Measurements from ENCODE around the gene NDRG4.
"Not testable (repeated sequence)": the region's sequence is repeated elsewhere in the genome, so short reads cannot be mapped to it uniquely, and the experiment has no call there.

Gene NDRG4

DNA sequence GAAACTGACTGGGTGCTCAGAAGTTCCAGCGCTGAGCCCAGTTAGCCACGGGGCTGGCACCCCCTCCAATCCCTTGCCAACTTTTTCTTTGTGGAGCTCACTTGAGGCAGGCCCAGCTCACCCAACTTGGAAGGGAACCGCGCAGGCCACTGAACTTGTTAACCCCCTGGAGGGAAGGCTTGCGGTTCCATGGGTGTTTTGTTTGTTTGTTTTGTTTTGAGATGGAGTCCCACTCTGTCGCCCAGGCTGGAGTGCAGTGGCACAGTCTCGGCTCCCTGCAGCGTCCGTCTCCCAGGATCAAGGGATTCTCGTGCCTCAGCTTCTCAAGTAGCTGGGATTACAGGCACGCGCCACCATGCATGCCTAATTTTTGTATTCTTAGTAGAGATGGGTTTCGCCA is 34.1 kb upstream of the NDRG4 start:
- DNase-seq = no peak

- no peak for DNase-seq
Observed at GRCh38 chr16:58466396-58466795, 33.5 kb upstream of the NDRG4 start.

- DNase-seq = no peak
Observed at GRCh38 chr16:58467905-58468304, 32.0 kb upstream of the NDRG4 start.

- no peak for DNase-seq
Observed at GRCh38 chr16:58471209-58471975, 28.6 kb upstream of the NDRG4 start.

- no peak for DNase-seq
Observed at GRCh38 chr16:58472266-58472665, 27.7 kb upstream of the NDRG4 start.

- no peak for DNase-seq
Observed at GRCh38 chr16:58472827-58473226, 27.1 kb upstream of the NDRG4 start.

DNA sequence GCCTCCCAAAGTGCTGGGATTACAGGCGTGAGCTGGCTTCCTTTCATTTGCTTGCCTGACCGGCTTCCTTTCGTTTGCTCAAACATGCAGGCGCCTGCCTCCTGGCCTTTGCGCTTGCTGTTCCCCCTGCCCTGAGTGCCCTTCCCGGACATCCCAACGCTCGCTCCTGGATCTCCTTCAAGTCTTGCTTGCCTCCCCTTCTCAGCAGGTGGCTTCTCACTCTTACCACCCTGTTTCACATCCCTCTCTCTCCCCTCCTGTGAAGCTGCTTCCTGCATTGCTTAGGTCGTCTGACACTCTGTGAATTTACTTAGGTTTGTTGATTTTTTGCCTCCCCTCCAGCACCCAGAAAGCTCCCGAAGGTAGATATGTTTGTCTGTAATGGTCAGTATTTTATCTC is 25.6 kb upstream of the NDRG4 start:
- DNase-seq = no peak

GRCh38 chr16:58475091-58475619 is 24.8 kb upstream of the NDRG4 start:
- no peak for DNase-seq

GRCh38 chr16:58476791-58477190 is 23.2 kb upstream of the NDRG4 start:
- DNase-seq = no peak

- DNase-seq = no peak
Observed at GRCh38 chr16:58478427-58478826, 21.5 kb upstream of the NDRG4 start.

GRCh38 chr16:58481226-58481869 is 18.6 kb upstream of the NDRG4 start:
- DNase-seq = no peak

GRCh38 chr16:58481931-58482330 is 18.0 kb upstream of the NDRG4 start:
- no peak for DNase-seq

- no peak for DNase-seq
Observed at GRCh38 chr16:58485184-58485887, 14.6 kb upstream of the NDRG4 start.

- DNase-seq = peak in 12 of 14 donors; percentile 18 to 79 (median 57)
Observed at GRCh38 chr16:58487566-58488351, 12.2 kb upstream of the NDRG4 start.

DNA sequence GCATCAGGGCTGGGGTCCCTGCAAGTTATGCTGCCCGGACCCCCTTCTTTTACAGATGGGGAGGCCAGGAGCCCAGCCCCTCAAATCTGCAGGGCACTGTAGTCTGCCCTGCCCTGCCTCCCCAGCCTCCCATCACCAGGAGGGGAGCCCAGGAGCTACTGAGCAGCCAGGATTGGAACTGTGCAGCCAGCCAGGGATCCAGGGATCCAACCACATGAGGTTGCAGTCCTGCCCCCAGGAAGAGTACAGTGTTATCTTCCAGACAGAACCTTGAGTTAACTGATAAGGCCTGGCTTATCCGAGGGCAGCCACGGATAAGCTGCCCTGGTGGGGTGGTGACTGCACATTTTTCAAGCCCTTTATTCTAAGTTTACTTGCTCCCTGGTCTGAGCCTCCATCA is 11.4 kb upstream of the NDRG4 start:
- no peak for DNase-seq

- DNase-seq = no peak
Observed at GRCh38 chr16:58490065-58490464, 9.9 kb upstream of the NDRG4 start.

DNA sequence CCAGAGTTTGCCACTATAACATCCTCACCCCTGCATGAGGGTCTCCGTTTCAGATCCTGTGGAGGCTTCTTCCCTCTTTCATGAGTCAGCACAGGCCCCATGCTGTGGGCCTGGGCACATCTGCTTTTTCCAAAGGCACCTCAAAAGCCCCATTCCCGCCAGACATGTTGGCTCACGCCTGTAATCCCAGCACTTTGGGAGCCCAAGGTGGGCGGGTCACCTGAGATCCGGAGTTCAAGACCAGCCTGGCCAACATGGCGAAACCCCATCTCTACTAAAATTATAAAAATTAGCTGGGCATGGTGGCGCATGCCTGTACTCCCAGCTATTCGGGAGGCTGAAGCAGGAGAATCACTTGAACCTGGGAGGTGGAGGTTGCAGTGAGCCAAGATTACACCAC is 9.4 kb upstream of the NDRG4 start:
- DNase-seq = not testable (repeated sequence)

DNA sequence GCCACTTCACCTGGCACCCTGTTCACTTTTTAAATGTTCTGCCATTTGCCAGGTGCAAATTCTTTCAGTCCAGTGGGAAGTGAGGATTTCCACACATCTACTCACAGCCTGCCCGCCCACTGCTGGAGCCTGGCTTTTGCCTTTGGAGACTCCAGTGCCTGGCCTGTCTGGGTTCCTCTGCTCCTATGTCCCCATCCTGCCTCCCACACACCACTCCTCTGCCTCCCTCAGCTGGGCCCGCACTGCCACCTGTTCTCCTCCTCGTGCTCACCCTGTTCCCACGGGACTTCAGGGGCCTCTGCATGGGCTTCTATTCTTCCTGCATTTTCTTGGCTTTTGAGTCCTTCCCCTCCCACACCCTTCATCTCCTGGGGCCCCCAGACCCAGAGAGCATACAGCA is 7.9 kb upstream of the NDRG4 start:
- DNase-seq = no peak

DNA sequence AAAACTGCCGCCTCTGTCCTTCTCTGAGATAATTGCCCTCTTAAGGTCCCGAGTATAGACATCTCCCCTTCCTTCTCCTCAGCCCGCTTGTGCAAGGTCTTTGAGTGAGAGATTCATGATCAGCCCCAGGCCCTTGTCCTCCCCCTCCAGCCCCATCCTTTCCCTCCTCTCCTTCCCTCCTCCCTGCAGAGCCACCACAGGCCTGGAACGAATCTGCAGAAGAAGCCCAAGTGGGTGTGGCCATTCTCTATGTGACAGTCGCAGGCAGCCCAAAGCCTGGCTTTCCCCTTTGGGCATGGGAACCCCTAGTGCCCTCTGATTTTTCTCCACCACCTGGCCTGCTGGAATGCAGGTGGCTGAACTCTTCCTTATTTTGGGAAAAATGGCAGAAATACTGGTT is 7.2 kb upstream of the NDRG4 start:
- DNase-seq = peak in 2 of 14 donors; percentile 18 to 59

GRCh38 chr16:58493756-58494431 is 6.0 kb upstream of the NDRG4 start:
- DNase-seq = peak in 1 of 14 donors; percentile 44

GRCh38 chr16:58494981-58495520 is 4.9 kb upstream of the NDRG4 start:
- peak in 10 of 14 donors; percentile 63 to 97 (median 85) for DNase-seq
